NK-92 (cell line): Measurements from ENCODE around the gene NAA35.
"Not testable (repeated sequence)": the region's sequence is repeated elsewhere in the genome, so short reads cannot be mapped to it uniquely, and the experiment has no call there.

Source experiments
- DNase-seq: peaks from one replicate; lab custom pipeline; 2025; ENCODE audit not compliant: unreplicated experiment; lab: John Stamatoyannopoulos, UW

The NAA35 gene

GRCh38 chr9:85940832-85941621 is at the start of gene NAA35:
Gene NAA35 (plus strand): TSS chr9:85941146. CDS start chr9:85942160, 1,014 bp downstream.
- peak; percentile 94 for DNase-seq

- no peak for DNase-seq
Measured at GRCh38 chr9:85892401-85892800, 48.5 kb upstream of the NAA35 start.

- DNase-seq = no peak
Measured at GRCh38 chr9:85895685-85896084, 45.3 kb upstream of the NAA35 start.

- no peak for DNase-seq
Measured at GRCh38 chr9:85897848-85898247, 43.1 kb upstream of the NAA35 start.

- no peak for DNase-seq
Measured at GRCh38 chr9:85898332-85898731, 42.6 kb upstream of the NAA35 start.

GRCh38 chr9:85899388-85899787 is 41.6 kb upstream of the NAA35 start:
- no peak for DNase-seq

- DNase-seq = no peak
Measured at GRCh38 chr9:85900504-85901201, 40.3 kb upstream of the NAA35 start.

- DNase-seq = no peak
Measured at GRCh38 chr9:85904975-85905374, 36.0 kb upstream of the NAA35 start.

- DNase-seq = no peak
Measured at GRCh38 chr9:85905957-85906356, 35.0 kb upstream of the NAA35 start.

GRCh38 chr9:85909390-85909789 is 31.6 kb upstream of the NAA35 start:
- DNase-seq = no peak

- DNase-seq = no peak
Measured at GRCh38 chr9:85914108-85914507, 26.8 kb upstream of the NAA35 start.

- DNase-seq = no peak
Measured at GRCh38 chr9:85917756-85918155, 23.2 kb upstream of the NAA35 start.

- DNase-seq = no peak
Measured at GRCh38 chr9:85925493-85925892, 15.5 kb upstream of the NAA35 start.

- DNase-seq = no peak
Measured at GRCh38 chr9:85927076-85927475, 13.9 kb upstream of the NAA35 start.

- no peak for DNase-seq
Measured at GRCh38 chr9:85931495-85931894, 9.5 kb upstream of the NAA35 start.

GRCh38 chr9:85935950-85936349 is 5.0 kb upstream of the NAA35 start:
- DNase-seq = not testable (repeated sequence)

- DNase-seq = no peak
Measured at GRCh38 chr9:85940275-85940831, 593 bp upstream of the NAA35 start.

GRCh38 chr9:85941622-85941940 is 635 bp downstream of the NAA35 start:
- DNase-seq = no peak

GRCh38 chr9:85941966-85942912 is 1.3 kb downstream of the NAA35 start:
- no peak for DNase-seq

GRCh38 chr9:85942913-85943709 is 2.2 kb downstream of the NAA35 start:
- DNase-seq = no peak
